C4-2B (cell line): ENCODE results near the gene B4GALT1.

Experiments used
- H3K27ac ChIP-seq: fragments of 450-650 bp; 2 replicates; pipeline ENCODE4 v1.5.1; 2017
- ZFX ChIP-seq: fragments of 450-650 bp; IDR thresholded peaks from 2 replicates; pipeline ENCODE4 v1.6.1; 2017
- TF ChIP-seq, protein P1 (sequence below): fragments of 450-650 bp; conservative IDR thresholded peaks from 2 replicates; pipeline ENCODE4 v1.5.1; 2017; ENCODE audit warnings: mild to moderate bottlenecking

The B4GALT1 gene

DNA sequence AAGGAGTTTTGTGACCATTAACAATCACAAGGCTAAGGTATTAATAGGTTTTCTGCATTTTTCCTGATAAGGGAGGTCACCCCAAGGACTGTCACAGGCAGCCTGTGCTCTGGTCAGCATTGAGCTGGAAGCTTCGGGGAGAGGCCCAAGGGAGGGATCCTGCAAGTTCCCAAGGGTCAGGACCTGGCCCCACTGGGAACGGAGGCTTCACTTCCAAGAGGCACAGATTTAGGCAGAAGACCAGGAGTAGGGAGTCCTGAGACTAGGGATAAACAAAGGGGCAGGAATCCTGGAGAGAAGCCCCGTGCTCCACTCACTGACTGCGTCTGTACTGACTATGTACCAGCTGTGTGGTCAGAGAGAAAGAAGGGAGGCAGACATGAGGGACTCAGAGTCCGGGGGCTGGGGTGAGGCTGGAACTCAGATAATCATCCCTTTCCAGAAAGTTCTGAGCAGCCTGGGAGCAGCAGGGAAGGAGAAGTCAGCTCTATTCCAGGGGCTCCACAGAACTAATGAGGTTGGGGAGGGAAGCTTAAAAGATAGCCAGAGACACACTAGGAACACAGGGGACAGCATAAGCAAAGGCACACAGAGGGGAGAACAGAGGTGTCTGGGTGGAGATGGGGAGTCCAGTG, 37.8 kb downstream of the B4GALT1 start:
- no peak overlapping the region for H3K27ac ChIP-seq
- TF ChIP-seq ZFX, result no peak
- TF ChIP-seq, protein P1, sequence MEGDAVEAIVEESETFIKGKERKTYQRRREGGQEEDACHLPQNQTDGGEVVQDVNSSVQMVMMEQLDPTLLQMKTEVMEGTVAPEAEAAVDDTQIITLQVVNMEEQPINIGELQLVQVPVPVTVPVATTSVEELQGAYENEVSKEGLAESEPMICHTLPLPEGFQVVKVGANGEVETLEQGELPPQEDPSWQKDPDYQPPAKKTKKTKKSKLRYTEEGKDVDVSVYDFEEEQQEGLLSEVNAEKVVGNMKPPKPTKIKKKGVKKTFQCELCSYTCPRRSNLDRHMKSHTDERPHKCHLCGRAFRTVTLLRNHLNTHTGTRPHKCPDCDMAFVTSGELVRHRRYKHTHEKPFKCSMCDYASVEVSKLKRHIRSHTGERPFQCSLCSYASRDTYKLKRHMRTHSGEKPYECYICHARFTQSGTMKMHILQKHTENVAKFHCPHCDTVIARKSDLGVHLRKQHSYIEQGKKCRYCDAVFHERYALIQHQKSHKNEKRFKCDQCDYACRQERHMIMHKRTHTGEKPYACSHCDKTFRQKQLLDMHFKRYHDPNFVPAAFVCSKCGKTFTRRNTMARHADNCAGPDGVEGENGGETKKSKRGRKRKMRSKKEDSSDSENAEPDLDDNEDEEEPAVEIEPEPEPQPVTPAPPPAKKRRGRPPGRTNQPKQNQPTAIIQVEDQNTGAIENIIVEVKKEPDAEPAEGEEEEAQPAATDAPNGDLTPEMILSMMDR, result no peak

DNA sequence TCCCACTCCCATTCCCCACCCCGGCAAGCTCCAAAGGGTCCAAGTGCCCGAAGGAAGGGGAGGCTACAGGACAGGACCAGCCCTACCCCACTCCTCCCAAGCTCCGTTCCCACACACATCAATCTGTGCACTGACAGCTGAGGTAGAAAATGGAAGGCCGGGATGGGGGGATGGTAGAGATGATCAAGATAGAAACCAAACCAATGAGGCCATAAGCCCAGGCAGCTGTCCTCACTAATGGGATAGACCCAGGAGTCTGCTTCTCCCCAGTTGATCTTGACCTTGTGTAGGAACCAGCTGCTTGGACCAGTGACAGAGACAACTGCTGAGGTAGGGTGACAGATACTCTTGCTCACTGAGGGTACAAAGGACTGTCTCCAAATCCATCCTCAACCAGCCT, 38.6 kb downstream of the B4GALT1 start:
- TF ChIP-seq ZFX, result no peak
- no peak overlapping the region for H3K27ac ChIP-seq

DNA sequence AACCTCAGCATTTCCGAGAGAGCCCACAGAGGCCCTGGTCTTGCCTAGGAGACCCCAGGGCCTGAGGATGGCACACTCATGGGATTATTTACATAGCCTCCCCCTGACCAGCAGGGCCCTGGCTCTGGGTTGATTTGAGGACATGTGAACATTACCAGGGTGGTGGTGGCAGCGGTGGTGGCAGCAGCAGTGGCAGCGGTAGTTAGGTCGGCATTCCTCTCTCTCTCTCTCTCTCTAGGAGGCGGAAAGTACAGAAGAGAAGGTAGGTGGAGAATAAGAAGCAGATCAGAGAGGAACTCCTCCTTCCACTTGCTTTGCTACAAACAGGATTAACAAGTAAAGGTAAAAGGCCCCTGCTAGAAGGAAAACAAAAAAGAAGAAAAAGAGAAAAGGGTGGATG, 39.3 kb downstream of the B4GALT1 start:
- TF ChIP-seq ZFX, result no peak
- TF ChIP-seq, protein P1, result no peak
- H3K27ac ChIP-seq, result no peak overlapping the region

DNA sequence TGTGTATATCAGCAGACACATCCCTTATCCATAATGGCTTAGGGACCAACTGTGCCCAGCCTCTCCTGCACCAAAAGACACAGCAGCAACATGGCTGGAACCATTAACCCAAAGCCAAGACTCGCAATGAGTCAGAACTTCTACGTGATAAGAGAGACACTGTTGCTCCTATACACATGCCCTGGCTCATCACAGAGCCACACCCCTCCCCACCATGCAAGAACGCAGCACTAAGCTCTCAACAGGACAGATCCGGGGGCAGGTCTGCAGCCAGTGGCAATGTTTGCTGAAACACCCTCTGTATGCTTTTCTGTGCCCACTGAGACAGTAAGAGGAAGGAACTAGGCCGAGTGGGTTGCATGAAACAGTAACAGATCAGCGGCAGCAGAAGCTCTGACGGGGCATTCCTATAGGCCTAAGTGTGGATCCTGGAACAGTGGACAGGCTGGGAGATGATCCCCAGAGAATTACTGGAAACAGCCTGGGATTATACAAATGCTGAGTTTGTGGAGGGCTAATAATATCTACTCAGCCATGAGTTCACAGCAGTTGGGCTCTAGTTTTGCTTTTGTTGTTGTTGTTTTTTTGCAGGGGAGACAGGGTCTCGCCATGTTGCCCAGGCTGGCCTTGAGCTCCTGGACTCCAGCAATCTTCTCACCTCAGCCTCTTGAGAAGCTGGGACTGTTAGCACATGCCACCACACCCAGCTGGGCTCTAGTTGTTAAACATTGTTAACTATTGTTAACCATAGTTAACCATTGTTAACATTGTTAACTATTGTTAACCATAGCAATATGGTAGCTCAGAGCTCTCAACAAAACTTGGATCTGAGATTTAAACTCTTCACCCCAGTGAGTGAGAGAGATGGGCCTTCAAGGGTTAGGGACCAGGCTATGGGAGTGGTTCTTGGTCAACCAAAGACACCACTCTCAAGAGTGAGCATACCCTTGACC, 41.0 kb downstream of the B4GALT1 start:
- H3K27ac ChIP-seq, result no peak overlapping the region
- TF ChIP-seq ZFX, result no peak
- TF ChIP-seq, protein P1, result no peak

DNA sequence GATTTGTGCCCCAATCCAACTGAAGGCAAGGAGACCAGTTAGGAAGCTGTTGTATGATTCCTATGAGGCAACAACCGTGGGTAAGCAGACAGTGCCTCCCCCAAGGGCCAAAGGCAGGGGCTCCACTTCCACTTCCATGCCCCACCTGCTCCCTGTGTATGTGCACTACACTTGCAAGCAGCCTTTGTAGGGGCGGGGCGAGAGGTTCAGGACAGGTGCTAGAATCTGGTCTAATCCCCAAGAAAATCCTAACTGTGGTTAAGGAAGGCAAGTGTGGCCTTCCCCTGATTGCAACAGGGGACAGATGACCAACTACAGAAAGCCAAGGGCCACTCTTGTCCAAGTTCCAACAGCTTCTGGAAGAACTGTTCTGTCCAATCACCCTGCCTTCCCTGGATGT, 41.7 kb downstream of the B4GALT1 start:
- no peak overlapping the region for H3K27ac ChIP-seq
- TF ChIP-seq, protein P1, result no peak
- TF ChIP-seq ZFX, result no peak

DNA sequence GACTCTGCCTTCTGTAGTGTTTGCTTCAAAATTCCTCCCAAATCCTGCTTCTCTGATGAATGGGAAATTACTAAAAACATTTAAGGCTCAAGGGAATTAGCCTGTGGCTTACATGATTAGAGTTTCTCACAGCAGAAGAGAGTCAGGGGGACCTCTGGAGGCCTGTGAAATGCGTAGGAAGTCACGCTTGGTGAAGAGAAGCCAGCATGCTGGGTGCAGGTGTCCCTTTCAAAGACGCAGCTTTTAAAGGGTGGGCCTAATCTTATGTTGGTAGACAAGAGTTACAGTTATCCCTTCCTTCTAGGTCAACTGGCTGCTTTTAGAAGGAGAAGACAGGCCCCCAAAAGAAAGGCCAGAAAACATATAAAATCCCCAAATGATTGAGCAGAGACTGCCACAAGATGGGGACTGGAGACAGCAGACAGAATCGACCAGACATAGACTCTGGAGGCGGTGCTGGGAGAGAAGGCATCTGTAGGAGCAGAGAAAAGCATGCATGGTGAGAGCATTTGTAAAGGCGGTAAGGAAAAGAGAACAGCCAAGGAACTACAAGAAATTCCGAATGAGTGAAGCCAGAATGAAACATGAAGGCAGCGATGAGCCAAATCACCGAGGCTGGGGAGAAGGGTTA, 42.3 kb downstream of the B4GALT1 start:
- no peak overlapping the region for H3K27ac ChIP-seq
- no peak for TF ChIP-seq ZFX
- TF ChIP-seq, protein P1, result no peak

DNA sequence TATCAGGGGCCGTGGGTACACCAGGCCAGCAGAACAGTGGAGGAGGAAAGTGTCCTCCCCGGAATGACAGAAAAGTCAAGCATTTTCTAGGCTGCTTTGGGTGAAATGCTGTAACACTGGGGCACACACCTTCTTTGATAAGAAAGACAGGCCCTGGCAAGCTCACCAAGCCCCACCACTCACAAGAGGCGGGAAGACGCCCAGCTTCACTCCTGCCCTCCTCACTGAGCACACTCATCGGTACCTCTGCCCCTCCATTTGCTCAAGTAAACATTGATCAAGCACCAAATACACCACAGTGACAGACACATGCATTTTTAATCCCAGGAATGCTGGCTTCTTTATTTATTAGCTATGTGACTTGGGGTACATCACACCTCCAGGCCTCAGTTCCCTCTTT, 43.1 kb downstream of the B4GALT1 start:
- TF ChIP-seq ZFX, result no peak
- TF ChIP-seq, protein P1, result no peak
- no peak overlapping the region for H3K27ac ChIP-seq
